GM19452 (cell line): ENCODE results near the gene ATP1B1.

ENCODE experiments used
- ATAC-seq: cut with Tn5 transposase; IDR thresholded peaks from one replicate; pipeline ENCODE4 v1.9.1; 2021; ENCODE audit not compliant: unreplicated experiment

Gene ATP1B1

DNA sequence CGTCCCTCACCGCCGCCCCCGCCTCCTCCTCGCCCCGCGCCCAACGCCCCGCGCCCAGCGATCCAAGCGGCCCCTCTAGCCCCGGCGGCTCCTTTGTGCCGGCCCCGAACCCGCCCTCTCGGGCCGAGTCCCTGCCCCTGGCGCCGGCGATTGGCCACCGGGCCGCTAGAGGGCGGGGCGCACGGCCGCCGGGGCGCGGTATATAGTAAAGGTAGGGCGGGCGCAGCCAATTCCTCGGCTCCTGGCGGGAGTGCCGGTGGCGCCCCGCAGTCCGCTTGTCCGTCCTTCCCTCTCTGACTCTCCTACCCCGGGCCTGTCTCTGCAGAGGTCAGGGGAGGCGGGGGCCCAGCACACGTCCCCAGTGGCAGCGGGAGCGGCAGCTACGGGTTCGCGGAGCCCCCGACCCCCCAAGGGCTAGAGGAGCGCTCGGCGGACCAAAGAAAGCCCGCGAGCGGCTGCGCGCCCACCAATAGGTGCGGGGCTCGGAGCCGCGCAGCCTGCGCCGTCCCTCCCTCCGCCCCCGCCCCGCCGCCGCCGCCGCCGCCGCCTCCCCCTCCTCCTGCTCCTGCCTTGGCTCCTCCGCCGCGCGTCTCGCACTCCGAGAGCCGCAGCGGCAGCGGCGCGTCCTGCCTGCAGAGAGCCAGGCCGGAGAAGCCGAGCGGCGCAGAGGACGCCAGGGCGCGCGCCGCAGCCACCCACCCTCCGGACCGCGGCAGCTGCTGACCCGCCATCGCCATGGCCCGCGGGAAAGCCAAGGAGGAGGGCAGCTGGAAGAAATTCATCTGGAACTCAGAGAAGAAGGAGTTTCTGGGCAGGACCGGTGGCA is at the start of gene ATP1B1:
Gene ATP1B1, plus strand, starts transcription at position 596 of the 826 bp plus-strand sequence. Its CDS starts 140 bp downstream, at position 736.
- ATAC-seq, result peak; percentile 85

DNA sequence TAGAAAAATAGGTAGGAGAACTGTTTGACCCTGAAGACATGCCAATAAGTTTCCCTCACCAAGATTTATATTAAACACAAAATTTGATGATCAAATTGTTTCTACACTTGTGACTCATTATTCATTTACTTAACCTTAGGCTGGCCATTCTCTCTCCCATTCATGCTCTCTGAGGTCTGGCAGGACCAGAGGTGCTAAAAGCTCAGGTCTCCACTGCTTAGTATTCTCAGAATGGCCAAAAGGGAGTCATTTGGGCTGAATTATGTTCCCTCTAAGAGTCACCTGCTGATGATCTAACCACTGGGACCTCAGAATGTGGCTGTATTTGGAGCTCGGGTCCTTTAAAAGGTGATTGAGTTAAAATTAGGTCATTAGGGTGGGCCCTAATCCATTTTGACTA is 47.1 kb upstream of the ATP1B1 start:
- ATAC-seq, result no peak

DNA sequence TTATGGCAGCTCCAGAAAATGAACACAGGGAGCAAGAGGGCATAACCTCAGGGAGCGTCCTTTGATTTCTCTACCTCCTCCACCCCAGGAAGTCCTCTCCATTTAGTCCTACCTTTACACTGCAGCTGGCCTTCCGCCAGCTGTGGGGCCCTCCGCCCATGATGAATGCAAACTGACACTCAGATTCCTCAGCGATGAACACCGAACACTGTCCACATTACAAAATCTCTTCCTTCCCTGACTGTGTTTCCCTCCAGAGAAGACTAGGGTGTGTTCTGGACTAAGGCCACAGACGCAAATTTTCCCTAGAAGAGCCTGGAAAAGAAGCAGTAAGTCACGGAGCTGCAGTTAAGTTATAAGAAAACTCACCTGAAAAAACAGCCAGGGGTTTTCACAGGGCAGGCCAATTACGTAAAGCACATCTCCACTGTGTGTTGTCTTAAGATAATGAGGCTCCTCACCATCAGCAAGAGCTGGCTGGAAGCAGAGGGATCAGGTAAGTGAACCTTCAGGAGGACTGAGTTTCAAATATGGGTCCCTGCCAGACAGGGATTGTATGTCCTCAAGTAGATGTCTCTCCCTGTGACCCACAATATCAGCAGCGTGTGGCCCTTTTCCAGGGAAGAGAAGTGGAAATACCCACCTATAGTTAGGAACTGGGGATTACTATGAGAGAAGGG is 46.3 kb upstream of the ATP1B1 start:
- no peak for ATAC-seq

DNA sequence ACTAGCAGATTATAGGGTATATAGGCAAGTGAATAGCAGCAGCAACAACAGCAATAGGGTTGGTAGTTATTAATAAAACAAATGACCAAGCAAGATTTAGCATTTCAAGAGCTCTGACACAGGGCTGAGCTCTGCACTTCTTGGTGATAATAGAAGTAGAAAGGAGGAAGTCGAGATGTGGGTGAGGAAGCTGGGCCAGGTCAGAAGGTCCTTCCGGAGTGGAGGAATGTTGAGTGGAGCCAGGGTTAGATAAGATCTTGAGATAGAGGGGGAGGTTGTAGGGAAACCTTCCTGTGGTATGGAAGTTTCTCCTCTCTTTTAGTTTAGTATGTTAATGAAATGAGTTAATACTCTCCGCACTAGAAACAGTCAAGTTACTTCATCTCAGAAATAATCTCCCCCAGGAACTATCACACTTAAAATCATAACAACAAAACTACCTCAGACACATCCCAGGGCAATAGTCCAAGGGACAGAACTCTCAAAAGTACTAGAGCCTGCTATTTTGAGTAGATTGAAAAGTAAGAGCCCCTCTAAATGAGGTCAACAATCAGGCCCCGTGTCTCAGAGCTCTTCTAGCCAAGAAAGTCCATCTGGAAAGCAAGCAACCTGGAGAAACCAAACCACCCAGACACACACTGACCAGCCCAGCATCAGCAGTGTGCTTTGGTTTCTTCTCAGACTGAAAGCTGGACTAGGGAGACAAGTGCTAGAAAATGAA is 45.4 kb upstream of the ATP1B1 start:
- no peak for ATAC-seq

DNA sequence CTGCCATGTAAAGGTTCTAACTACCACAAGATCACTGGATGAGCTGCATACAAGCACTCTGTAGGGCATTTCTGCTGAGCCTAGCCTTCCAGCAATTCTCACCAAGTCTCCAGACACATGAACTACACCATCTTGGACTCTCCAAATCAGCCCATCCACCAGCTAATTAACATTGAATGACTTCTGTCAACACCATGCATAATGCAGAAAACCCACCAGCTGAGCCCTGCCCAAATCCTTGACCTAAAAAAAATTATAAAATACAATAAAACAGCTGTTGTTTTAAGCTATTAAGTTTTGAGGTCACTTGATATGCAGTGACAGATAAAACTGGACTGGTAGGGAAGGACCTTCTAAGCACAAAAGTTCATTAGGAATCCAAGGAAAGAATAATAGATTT is 44.3 kb upstream of the ATP1B1 start:
- ATAC-seq, result no peak

DNA sequence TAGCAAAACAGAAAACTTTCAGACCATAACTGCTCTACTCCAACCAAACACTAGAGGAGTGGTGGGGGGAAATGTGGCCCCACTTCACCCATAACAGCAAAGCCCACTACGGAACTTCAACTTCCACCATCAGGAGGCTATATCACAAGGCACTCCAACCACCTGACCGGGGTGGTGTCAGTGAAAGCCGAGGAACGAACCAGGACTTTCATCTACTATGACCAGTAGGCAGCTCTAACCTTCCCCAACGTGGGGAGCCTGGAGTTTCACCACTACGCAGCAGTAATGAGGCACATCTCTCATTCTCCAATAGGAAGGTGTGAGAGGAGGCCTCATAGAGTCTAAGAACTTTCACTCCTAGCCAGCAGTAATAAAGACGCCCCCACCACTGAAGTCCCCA is 42.4 kb upstream of the ATP1B1 start:
- ATAC-seq, result no peak

DNA sequence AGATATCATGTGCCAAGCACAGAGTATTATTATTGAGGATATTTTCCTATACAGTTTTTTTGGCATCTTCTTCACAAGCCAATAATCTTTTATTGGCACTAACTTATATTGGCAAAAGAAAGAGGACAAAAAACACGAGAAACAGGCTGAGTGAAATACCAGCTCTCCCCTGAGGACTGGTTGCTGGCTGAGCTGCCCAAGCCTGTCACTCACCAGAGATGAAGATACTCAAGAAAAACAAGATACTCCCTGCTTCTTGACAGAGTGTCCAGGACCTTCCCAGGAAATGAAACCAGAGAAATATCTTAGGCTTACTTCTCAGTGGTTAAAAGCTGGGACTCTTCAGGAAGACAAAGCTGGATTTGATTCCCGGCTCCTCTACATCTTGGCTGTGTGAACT is 35.9 kb upstream of the ATP1B1 start:
- no peak for ATAC-seq

DNA sequence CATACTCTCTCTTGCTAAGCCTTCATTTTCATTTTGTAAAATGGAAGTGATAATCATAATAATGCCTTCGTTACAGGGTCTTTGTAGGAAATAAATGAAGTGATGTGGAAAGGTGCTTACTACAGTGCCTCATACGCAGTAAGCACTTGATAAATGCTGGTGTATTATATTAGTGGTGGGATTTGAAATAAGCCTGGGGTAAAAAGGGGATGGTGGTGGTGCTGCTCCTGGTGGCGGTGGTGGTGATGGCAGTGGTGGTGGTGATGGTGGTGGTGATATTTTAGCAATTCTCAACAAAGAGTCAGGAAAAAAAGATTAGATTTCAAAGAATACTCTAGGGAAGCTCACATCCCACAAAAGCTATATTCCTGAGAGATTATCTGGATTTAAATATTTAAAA is 35.5 kb upstream of the ATP1B1 start:
- ATAC-seq, result no peak

DNA sequence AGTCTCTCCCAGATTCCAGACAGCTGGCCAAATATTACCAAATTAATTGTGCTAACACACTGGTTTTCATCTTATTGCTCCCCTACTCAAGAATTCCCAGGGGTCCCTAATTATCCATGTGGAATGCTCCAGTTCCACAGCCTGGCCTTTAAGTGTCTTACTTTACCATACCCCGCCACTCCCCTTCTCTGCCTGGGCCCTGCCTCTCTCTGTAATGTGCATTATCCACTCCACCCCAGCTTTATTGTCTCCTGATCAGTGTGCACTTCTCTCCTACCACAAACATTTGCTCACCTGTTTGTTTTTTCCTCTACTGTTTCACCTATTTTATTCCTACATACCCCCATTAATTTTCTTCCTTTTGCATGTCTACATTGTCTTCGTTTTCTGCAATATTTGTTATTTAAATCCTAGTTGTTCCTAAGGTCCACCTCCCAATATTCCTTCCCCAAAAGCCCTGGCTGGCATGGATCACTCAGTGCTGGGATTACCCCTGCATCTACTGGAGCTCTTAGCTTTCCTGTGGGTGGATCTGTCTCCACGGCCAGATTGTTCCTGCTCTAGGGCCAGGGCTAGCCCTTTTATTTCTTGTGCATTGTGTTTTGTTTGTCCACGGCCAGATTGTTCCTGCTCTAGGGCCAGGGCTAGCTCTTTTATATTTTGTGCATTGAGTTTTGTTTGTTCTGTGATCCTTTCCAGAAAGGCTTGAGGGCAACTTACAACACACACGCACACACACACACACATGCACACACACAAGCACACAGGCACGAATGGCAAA is 33.4 kb upstream of the ATP1B1 start:
- ATAC-seq, result no peak

DNA sequence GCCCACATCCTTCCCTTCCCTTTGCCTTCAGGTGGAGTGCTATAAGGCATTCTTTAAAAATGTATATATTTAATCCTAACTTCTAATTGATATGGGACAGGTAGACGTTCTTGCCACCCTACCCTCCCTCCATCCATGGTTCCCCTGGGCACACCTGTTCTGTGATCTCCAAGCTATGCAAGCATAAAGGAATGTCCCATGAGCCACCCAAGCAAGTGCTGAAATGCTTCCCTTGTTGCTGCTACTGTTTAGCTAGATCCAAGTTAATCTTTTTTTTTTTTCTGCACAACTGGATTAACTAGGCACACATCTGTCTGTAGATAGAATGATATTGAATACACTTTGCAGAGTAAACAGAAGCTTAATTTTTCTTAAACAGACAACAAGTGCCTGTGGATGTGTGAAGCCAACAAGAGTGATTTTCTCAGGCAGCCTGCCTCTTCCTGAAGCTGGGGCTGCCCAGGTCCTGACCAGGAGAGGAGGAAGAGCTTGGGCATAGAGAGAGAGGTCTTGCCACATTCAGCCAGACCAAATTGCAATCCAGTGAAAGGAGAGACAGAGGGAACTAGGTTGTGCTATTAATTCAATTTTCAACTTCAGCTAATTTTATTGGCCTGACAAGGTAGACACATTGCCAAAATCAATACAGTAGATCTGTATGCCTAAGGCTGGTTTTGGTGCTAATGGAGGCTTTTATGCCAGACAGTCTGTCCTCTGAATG is 28.2 kb upstream of the ATP1B1 start:
- no peak for ATAC-seq

DNA sequence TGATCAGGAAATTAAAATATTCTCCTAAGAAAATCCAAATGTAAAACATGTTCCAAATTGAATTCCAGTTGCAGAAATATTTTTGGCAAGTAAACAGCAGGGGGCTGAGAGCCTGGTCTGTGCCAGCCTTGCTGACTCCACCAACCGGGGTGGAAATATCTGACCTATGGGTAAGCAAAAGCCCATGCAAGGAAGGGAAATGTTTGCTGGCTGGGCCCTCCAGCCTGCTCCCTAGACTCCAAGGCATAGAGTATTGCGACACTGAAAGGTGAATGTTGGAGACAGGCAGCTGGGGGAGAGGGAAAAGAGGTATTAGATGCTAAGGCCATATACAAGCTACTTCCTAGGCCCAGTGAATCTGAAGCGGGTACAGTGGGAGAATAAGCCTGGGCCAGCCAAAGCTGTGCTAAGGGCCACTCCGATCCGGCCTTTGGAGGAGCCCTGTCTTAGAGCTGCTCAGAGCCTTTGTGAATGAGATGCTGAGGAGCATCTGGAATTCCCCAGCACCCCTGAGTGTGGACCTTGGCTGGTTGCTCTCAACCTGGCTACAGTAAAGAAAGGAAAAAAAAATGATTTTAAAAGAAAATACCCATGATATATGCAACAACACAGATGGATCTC is 24.9 kb upstream of the ATP1B1 start:
- no peak for ATAC-seq

DNA sequence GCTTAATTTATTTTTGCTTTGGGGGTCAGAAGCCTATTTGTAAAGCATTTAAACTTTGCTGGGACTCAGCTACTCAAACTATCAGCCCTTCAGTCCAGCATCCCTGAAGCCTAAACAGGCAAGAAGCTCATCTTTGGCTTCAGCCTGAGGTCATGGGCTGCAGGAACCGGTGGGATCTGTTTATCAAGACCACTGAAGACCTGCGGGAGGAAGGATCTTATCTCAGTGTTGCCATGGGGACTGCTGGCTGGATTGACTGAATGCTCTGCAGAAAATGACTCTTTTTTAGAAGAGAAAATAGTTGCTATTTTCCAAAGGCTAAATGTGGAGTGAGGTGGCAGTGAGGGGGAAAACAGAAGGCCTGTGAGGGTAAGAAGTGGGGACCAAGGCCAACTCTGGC is 20.6 kb upstream of the ATP1B1 start:
- ATAC-seq, result no peak

DNA sequence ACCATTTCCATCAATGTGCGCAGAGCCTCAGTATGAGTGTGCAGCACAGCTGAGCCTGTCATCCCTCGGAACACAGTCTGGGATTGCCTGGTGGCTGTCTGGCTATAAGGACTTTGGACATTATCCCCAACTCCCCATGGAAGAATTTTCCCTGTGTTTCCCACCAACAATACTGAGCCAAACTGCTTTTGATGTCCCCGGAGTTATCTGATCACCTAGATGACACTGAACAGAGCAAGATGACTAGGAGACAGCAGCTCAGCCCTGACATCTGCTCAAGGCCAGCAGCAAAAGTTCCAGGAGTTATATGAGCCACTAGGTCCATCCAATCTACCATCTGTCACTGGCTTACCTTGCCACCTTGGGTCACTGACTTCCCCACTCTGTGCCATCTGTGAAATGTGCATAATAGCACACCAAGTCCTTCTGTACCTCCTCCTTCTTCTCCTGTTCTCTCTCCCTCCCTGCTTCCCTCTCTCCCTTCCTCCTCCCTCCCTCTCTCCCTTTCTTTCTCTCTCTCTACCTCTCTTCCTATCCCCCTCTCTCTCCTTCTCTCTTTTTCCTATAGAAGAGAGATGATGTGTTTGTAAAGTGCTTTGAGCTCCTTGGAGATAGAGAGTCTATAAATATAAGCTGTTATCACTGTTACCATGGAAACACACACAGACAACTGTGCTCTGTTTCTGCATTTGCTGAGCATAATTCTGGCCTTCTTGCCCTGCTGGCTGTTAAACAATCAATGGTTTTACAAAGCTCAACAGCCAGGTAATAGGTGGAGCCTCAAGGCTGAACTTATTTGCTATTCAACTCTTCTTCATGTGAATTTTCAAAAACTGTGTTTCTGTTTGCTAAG is 19.7 kb upstream of the ATP1B1 start:
- no peak for ATAC-seq

DNA sequence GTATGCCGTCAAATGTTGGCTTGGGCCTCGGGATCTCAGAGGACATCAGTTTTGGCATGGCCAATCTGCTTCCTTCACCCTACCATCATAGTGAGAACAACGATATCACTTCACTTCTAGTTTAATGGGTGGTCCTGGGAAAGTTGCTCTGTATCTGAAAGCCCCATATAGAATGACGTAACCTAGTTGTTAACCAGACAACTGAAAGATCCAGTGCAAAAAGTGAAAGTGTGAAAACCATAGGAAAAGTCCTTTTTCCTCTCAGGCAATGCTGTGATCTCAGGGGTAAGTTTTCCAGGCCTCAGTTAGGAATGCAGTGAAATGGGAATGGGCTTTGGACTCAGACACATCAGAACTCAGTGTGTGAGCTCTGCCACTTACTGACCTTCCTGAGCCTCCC is 18.6 kb upstream of the ATP1B1 start:
- ATAC-seq, result no peak

DNA sequence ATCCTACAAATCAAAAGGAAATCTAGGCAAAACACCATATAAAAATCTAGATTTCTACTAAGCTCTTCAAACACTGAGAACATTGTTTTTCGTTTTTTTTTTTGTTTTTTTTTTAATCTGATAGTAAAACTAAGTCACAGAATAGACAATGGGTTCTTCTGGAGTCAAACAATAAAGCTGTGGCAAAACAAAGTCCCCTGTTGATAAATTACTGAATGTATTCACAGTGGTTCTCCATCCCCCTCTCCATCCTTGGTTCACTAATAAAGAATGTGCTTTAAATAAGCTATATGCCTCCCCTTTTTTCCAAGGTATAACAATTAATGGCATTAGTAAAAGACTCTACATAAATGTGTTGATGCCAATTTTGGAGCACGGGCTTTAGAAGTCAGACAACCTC is 16.7 kb upstream of the ATP1B1 start:
- ATAC-seq, result no peak

DNA sequence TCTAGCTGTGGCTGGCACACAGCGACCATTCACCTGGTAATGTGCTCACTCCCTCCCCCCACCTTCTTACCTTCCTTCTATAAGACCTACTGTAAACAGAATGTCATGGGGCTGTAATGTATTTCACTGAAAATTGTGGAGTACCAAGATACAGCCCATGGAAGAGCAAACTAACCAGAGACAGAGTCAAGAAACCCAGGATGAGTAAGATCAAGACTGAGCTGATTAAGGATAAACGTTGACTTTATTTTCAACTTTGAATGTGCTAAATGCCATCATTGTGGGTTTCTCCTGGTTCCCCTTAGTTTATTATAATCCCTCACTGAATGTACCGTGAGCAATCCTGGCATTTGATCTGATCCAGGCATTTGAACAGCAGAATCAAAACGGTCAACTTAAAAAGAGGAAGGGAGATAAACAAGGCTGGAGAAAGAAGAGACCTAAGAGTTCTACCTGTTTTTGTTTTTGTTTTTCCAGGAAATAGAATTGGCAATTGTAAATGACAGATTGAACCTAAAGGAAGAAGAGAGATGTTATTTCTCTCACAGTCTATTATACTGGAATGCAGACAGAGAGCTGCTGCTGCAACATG is 16.1 kb upstream of the ATP1B1 start:
- ATAC-seq, result no peak

DNA sequence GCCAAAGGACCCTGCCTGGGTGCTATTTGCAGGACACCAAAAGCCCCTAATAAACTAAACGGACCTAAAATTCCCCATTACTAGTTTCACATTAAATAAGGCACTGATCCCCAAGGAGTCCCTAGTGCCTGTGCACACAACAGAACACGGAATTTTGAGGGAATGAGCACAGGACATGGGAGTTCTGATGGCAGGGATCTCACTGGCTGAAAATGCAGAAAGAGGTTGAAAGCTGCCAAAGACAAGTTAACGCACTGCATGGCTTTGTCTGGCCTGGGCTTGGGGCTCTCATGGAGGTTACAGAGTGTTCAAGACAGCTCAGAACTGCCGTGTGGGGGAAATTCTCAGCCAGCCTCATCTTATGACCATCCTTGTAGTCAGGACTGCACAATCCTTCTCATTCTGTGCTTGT is 15.6 kb upstream of the ATP1B1 start:
- peak; percentile 44 for ATAC-seq

DNA sequence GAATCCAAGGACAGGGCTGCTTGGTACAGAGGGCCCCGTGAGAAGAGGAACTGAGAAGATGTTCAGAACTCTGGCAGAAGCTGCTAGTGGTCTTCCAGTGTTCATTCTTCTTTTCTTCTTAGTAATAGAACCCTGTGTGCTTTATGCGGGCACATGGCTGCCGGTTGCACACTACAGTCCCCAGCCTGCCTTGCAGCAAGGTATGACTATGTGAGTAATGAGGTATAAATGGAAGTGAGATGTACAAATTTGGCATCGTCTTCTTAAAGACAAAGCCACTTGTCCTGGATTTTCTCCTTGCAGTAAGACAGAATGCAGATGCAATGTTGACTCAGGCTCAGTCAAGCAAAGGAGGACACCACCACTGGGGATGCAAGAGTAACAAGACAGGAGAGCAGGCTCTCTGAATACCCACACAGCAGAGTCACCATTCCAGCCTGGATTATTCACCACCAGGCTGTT is 15.0 kb upstream of the ATP1B1 start:
- peak; percentile 75 for ATAC-seq

DNA sequence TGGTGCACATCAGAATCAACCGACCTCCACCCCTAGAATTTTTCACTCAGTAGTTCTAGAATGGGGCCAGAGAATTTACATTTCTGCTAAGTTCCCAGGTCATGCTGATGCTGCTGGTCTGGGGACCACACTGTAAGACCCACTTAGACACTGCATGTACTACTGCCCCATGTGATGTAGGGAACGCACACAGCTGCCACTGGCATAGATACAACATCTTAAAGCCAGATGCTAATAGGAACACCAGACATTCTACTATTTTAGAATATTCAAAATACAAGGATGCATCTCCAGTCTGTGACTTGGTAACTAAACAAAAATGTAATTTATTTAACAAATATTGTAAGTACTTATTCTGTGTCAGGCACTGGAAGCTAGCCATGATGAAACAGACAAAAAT is 14.1 kb upstream of the ATP1B1 start:
- ATAC-seq, result no peak
